NCI-H524 (cell line): ENCODE results near the gene SOHLH2.

Experiments
- DNase-seq, 2 experiments: peaks; one replicate each; lab custom pipeline; 2025; lab: John Stamatoyannopoulos, UW

The SOHLH2 gene, protein sequence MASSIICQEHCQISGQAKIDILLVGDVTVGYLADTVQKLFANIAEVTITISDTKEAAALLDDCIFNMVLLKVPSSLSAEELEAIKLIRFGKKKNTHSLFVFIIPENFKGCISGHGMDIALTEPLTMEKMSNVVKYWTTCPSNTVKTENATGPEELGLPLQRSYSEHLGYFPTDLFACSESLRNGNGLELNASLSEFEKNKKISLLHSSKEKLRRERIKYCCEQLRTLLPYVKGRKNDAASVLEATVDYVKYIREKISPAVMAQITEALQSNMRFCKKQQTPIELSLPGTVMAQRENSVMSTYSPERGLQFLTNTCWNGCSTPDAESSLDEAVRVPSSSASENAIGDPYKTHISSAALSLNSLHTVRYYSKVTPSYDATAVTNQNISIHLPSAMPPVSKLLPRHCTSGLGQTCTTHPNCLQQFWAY

DNA sequence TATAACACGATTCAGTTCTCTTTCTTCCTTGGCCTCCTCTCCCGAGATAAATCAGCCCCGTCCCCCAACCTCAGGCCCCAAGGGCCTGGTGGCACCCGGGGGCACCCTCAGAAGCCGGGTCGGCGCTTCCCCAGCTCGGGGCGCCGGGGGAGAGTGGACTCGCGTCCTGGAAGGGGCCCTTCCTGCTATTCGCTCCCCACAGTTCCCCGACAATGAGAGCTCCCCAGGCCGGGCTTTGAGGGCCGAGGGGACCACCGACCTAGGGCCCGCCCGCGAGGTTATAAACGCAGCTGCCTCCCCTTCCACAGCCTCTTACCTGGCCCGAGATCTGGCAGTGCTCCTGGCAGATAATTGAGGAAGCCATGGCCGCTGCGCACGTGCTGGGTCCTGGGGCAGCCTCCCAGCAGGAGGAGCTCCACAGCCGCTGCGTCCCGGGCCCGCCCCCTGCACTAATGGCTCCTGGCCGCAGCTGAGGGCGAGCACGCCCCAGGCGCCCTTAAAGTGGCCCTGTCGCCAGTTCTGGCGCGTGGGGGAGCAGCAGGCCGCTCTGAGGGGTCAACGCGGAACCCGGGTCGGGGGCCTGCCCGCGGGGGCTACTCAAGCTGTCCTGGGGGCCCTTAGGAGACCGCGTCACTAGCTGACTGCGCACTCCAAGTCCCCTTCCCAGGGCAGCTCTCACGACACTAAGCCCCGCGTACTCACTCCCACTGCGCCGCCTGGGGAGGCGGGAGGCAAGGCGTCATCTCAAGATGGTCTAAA, at the start of gene SOHLH2:
SOHLH2 (minus strand) TSS at position 394 of the 759 bp plus-strand sequence; CDS start at position 364, 30 bp downstream.
- no peak for DNase-seq

DNA sequence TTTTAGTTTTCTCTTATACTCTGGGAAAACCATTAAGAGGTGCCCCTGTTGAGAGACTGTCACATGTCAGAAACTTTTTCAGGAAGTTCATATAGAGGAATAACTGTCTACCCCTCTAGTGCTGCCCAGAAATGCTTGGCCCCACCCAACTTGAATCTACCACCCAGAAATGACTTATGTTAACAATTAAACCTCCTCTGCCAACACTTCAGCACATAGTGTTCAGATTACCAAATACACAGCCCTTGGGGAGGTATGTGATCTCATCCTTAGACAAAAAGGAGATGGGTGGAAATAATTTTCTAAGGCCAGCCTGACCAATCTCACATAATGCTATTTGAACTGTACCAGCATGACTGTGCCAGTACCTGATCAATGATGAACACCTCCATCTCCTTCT, 47.6 kb upstream of the SOHLH2 start:
- no peak for DNase-seq

DNA sequence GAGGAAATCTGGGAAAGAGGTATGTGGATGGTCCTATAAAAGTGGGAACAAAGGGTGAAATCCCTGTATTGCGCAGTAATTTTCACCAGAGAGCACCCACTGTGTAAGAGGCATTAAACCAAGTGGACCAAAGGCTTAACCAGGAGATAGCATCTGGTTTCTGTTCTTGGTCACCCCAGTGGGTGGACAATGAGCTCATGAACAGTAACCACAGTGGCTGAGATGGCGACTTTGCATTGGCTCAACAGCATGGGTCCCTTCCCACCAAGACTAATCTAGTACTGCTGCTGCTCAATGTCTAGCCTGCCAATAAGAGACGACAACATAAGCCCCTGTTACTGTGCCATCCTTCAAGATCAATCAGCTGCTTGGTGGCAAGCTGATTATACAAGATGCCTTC, 46.7 kb upstream of the SOHLH2 start:
- DNase-seq, result no peak

DNA sequence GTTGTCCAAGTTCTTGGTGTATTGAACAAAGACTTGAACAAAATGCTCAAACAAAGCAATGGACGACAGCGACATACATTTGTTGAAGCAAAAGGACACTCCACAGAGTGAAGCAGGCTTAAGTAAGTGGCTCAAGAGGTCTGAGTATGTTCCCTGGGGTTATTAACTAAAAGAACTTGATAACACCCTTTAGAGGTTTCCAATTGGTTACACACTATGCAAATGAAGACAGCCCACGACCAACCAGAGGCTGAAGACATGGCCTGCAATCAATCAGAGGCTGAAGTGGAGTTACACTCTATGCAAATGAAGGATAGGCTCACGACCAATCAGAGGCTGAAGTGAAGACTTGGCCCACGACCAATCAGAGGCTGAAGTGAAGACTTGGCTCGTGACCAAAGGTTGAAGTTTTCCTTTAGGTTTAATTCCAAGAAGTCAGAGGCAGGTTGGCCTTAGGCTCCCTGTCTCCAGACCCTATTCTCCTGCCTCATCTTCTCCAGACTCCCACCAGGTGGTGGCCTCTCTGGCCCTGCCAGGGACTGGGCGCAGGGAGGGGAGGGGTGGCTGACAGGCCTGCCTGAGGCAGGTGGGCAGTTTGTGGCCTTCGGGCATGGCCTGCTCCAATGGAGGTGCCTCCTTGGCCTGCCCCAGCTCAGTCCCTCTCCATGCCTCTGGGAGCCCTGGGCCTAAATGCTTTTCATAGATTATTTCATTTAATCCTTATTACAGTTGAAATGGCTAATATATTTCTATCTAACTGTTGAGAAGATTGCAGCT, 45.2 kb upstream of the SOHLH2 start:
- no peak for DNase-seq

DNA sequence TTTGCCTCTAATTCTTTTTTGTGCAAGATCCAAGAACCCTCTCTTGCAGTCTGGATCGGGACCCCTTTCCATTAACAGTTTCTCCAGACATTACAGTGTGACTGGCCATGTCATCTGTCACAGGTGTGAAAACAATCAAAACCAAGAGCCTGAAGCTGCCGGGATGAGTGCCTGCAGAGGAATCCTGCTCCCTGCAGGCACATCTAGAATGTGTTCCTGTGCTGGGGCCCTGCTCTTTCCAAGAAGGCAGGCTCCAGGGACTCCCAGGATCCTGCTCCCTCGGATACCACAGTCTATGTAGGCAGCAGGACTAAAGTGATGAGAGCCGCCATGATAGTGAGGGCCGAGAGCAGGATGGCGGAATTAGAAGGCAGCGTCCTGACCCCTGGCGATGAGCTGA, 44.5 kb upstream of the SOHLH2 start:
- no peak for DNase-seq

DNA sequence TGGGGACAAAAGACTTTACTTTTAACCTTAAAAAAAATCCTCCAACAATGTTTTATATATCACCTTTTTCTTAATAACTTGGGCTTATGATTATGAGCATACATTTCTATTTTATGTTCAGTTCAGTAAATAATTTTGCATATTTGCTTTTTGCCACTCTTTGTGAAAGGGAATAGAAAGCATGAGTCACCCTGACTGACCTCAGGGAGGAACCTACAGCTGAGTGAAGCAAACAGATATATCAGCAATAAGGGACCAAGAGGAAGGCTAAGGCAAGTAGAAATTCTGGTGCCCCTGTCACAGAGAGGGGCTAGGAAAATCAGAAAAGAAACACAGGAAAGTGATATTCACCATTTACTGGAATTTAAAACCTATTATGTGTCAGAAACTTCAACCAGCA, 37.2 kb upstream of the SOHLH2 start:
- DNase-seq, result no peak

DNA sequence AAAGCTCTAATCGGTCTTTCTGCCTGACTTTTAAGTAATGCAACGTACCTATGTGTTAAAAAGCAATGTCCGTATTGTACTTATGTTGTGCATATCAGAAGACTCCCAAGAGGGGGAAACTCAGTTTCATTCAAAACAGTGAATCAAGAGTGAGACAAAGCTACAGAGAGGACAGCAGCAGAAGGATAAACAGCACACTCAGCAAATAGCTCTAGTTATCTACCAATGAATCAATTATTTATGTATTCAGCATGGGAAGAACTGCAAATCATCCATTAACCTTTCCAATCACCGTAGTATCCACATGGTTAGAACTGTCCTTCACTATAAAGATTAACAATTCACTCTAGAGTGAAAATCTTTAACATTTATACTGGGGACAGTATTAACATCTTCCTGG, 36.7 kb upstream of the SOHLH2 start:
- no peak for DNase-seq

DNA sequence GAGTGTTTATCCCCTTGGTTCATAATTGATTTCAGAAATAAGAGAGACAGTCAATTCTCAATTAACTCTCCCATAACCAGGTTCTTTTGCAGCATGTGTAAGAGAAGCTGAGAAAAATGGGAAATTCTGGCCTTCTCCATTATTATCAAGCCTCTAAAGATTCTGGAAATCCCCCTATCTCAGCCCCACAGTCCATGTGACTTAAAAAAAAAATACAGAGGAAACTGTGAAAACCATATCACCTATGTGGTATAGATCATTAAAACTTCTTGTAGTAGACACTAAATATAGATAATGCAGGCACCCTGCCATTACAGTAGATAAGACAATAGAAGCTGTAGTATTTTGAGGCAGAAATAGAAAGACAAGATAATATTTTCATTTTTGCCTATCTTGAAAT, 34.3 kb upstream of the SOHLH2 start:
- DNase-seq, result no peak

DNA sequence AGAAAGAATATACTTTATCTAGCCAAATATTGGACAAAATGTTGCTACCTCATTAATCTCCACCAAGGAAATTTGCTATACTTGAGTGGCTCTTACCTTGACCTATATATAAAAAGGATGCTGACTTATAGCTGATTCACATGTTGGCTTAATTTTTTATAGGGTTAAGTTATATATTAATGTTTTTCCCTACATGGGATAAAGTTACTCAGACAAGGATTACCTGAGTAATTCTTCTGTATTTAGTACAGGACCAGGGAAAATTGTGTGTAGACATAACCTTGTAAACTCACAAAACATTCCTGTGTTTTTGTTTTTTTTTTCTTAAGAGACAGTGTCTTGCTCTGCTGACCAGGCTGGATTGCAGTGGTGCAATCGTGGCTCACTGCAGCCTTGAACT, 30.6 kb upstream of the SOHLH2 start:
- no peak for DNase-seq

DNA sequence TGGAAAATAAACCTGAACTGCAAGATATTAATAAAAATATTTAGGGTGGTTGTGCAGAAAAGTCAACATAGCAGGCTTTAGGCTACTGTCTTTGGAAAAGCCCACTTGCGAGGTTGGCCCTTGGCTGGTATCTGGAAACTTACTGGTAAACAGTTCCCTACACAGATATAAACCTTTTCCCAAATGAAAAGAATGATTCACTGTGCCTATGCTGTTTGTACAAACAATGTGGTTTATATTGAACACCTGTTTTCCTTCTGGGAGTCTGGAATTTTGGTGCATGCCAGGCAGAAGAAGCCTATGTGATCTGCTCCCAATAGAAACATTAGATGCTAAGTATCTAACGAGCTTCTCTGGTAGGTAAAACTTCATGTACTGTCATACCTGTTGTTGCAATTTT, 29.7 kb upstream of the SOHLH2 start:
- no peak for DNase-seq

DNA sequence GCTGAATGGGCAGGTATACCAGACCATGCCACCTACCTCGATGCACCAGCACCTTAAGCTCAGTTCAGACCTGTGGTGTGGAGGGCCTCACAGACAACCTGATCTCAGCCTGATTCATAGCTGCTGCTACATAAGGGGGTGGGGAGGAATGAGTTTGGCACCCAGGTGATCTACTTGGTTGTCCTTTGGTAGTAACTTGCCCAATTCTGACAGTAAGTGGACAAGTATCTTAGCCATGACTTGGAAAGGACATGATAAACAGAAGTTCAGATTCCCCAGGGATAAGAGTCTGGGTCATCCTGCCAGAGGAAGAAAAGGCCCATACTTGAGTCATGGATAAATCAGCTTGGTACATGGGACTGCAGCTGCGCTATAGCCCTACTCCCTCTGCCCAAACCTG, 28.4 kb upstream of the SOHLH2 start:
- DNase-seq, result no peak

DNA sequence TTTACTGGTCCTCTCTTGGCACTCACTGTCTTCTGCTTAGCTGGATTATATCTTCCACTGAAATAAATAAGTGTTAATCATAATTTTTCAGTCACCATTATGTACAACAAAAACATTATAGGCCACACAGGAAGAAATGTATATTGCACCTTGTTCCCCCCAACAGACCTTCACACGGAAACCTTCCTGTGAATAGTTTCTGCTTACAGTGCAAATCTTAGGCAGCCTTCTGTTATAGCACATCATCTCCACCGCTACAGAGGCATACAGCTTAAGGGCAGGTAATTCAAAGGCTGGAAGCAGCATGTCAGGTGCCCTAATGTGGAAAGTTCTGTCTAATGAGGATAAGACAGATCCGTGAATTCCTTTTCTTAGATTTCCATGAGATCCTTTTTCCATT, 16.9 kb upstream of the SOHLH2 start:
- DNase-seq, result no peak

DNA sequence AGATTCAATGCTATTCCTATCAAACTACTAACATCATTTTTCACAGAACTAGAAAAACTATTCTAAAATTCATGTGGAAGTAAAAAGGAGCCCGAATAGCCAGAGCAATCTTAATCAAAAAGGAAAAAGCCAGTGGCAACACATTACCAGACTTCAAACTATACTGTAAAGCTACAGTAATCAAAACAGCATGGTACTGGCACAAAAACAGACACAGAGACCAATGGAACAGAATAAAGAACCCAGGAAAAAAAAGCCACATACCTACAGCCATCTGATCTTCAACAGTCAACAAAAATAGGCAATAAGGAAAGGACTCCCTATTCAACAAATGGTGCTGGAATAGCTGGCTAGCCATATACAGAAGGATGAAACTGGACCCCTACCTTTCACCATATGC, 10.4 kb upstream of the SOHLH2 start:
- no peak for DNase-seq

DNA sequence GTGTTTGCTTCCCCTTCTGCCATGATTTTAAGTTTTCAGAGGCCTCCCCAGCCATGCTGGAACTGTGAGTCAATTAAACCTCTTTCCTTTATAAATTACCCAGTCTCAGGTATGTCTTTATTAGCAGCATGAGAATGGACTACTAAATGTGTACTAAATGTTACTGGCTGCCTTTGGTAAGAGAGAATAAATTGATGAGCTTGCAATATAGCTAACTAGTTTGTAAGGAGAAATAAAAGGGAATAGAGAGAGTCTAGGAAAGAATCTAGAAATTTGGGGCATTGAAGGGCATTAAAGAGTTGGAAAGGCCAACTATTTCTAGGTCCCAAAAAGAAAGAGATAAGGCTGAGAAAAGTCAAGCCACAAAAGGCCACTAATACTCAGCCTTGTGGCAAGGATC, 5.5 kb upstream of the SOHLH2 start:
- no peak for DNase-seq

DNA sequence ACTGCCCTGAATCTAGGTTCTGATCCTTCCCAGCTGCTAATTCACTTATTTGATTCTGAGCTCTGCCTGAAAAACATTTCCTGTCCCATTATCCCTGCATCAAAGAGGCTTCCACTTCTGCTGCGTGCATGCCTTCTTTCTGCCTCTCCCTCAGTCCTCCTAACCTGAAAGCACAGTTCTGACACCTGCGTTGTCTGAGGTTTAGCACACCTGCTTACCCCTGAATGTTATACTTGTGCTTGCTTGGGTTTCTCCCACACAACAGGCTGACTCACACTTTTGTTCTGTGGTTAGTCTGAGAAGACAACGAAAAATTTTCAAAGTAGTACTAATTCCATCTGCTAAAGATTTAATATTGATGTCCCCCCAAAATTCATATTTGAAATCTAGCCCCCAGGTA, 3.1 kb upstream of the SOHLH2 start:
- DNase-seq, result no peak

DNA sequence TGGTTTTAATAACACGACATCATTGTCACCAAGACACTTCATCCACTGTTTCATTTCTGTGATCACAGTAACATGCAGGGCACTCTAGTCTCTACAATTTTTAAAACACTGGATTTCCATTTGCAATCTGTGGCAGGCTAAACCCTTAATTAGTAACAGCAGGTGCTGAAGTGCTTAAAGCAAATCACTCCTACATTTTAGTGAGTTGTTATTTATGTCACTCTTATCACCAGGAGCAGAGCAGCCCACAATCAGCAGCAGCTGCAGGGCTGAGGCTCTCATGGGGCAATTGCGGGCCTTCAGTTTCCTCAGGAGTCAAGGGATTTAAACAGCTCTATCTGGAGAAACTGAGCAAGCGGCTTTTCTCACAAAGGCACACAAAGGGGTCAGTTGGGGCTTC, 1.6 kb downstream of the SOHLH2 start:
- no peak for DNase-seq

DNA sequence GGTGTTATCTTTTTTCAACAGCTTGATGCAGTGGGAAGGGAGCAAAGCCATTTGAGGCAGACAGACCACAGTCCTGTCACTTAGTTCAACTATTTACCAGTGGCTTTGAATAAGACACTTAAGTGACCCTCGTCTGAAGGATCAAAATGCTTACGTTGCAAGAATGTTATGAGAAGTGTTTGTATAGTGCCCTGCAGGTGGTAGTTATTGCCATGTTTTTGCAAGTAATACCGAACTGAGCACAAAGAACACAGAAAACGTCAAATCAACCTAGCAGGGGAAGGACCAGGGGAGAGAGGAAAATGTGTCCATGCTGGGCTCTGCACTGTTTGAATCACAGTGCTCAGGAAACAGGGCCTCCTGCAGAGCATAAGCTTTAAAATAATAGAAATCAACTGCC, 2.8 kb downstream of the SOHLH2 start:
- no peak for DNase-seq

DNA sequence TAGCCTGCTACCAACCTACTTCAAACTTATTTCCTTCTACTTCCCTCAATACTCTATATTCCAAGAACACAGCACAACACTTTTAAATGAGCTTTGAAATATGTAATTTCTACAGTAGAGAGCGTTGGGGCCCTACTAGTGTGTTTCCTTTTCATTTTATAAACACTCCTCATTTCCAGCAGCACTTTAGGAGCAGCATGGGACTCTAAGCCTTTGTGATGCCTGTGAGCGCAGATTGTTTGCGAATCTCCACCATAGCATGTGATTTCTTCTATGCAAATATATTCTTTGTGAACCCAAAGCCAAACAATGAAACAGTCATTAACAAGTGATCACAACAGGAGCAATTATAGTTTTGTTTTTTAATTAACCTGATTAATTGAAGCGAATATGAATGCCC, 3.6 kb downstream of the SOHLH2 start:
- DNase-seq, result no peak

DNA sequence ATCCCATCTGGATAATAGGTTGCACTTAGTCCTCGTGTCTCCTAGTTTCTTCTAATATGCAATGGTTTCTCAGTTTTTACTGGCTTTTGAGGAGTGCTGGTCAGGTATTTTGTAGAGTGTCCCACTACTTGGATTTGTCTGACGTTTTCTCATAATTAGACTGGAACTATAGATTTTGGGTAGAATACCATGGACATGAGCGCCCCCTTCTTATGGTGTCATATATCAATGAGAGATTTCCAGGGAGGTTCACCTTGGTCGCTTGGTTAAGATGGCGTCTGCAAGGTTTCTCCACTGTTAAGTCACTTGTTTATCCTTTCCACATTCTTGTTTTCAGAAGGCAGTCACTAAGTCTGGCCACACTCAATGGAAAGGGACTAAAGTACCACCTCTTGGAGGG, 6.7 kb downstream of the SOHLH2 start:
- no peak for DNase-seq

DNA sequence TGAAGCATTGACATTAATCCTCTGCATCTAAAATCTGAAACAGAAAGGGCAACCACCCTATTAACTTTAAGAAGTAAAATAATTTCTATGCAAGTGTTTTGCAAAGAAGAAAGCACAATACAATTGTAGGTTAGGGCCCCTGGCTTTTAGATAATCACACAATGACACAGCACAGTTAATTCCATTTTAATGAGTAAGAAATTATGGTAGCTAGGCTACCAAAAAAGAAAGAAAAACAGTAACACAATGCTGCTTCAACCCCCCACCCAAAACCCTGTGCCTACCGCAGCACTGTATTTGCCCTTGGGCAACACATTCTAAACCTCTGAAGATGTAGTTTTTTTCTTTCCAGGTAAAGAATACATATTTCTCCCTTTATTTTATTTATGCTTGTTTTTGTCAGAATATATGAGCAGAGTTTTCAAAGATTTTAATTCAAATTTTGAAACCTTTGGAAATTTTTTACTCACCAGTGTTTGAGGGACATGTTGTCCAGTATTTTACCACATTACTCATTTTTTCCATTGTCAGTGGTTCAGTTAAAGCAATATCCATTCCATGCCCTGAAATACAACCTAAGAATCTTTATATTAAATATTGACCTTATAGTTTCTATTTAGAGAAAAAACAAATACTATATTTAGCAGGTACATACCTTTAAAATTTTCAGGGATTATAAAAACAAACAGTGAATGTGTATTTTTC, 21.1 kb downstream of the SOHLH2 start:
- DNase-seq, result no peak

DNA sequence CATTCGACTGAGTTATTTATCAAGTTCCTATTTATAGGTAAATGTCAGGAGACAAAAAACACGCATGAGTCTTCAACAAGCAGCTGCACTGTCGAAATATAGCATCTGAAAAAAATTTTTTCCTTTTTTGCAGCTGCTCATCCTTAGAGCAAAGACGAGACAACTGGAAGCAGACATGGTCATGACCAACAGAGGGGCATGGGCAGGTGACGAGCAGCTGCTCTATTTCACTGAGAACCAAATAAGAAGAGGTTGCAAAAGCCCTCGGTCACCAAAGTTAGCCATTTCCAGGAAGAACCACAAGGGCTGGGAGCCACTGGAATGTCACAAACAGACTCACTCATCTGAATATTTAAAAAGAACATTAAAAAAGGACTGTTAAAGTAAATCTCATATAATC, 22.2 kb downstream of the SOHLH2 start:
- DNase-seq, result no peak

DNA sequence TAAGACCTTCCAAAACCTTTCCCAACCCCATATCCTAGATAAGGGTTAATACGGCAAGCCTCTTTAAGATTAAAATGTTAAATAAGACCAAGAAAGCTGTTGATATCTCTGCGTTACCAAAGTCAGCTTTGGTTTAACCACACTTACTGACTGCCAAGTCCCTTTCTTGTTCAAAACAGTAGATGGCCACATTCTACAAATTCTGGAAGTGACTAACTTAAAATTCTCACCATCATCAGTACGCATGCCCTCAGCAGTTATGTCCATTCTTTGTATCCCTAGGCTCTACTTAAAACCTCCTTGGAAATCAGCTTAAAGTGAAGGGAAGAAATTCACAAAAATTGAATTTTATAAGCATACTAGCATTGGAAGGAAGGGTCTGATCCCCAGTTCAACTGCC, 23.6 kb downstream of the SOHLH2 start:
- no peak for DNase-seq
